HEK293 (cell line): Measurements from ENCODE around the gene SPART.
A peak's percentile ranks its signal among the peaks of the same experiment; 100 is the strongest.

Source experiments
- HOXD13 ChIP-seq: sonication (generic); formaldehyde crosslinking; IDR thresholded peaks from 2 replicates; pipeline ENCODE4 v1.8.0; 2022; ENCODE audit warnings: missing genetic modification reagents, borderline replicate concordance
- RBAK ChIP-seq: fragments of 450-650 bp; formaldehyde crosslinking; IDR thresholded peaks from 2 replicates; pipeline ENCODE4 v1.5.1; 2016; ENCODE audit warnings: missing biosample characterization, missing genetic modification characterization
- TSHZ1 ChIP-seq: fragments of 450-650 bp; formaldehyde crosslinking; IDR thresholded peaks from 2 replicates; pipeline ENCODE4 v1.5.1; 2016; ENCODE audit warnings: missing biosample characterization, missing genetic modification characterization, borderline replicate concordance
- ZBTB1 ChIP-seq: fragments of 450-650 bp; formaldehyde crosslinking; IDR thresholded peaks from 2 replicates; pipeline ENCODE4 v1.5.1; 2016; ENCODE audit warnings: missing biosample characterization, missing genetic modification characterization
- ZFP37 ChIP-seq: fragments of 450-650 bp; formaldehyde crosslinking; IDR thresholded peaks from 2 replicates; pipeline ENCODE4 v1.5.1; 2016; ENCODE audit warnings: missing biosample characterization, missing genetic modification characterization
- ZFP69B ChIP-seq: fragments of 450-650 bp; formaldehyde crosslinking; IDR thresholded peaks from 2 replicates; pipeline ENCODE4 v1.5.1; 2016; ENCODE audit warnings: missing biosample characterization, missing genetic modification characterization
- ZNF132 ChIP-seq: fragments of 450-650 bp; formaldehyde crosslinking; IDR thresholded peaks from 2 replicates; pipeline ENCODE4 v1.5.1; 2017; ENCODE audit warnings: missing biosample characterization, missing genetic modification characterization, borderline replicate concordance
- ZNF140 ChIP-seq: fragments of 450-650 bp; formaldehyde crosslinking; IDR thresholded peaks from 2 replicates; pipeline ENCODE4 v1.5.1; 2016; ENCODE audit warnings: missing biosample characterization, missing genetic modification characterization
- ZNF214 ChIP-seq: fragments of 450-650 bp; formaldehyde crosslinking; IDR thresholded peaks from 2 replicates; pipeline ENCODE4 v1.5.1; 2017; ENCODE audit warnings: missing biosample characterization, mild to moderate bottlenecking, missing genetic modification characterization, borderline replicate concordance
- ZNF280C ChIP-seq: fragments of 450-650 bp; formaldehyde crosslinking; IDR thresholded peaks from 2 replicates; pipeline ENCODE4 v1.5.1; 2016; ENCODE audit warnings: missing biosample characterization, missing genetic modification characterization
- ZNF311 ChIP-seq: fragments of 450-650 bp; formaldehyde crosslinking; IDR thresholded peaks from 2 replicates; pipeline ENCODE4 v1.5.1; 2017; ENCODE audit warnings: missing biosample characterization, missing genetic modification characterization, borderline replicate concordance
- ZNF341 ChIP-seq: fragments of 450-650 bp; formaldehyde crosslinking; IDR thresholded peaks from 2 replicates; pipeline ENCODE4; 2016; ENCODE audit warnings: low read depth, missing biosample characterization, missing genetic modification characterization
- ZNF354C ChIP-seq: fragments of 450-650 bp; formaldehyde crosslinking; IDR thresholded peaks from 2 replicates; pipeline ENCODE4 v1.5.1; 2016; ENCODE audit warnings: missing biosample characterization, missing genetic modification characterization, low read depth, borderline replicate concordance
- ZNF37A ChIP-seq: fragments of 450-650 bp; IDR thresholded peaks from 2 replicates; pipeline ENCODE4 v1.5.1; 2018; ENCODE audit warnings: missing biosample characterization, missing genetic modification characterization
- ZNF433 ChIP-seq: fragments of 450-650 bp; formaldehyde crosslinking; IDR thresholded peaks from 2 replicates; pipeline ENCODE4 v1.5.1; 2016; ENCODE audit warnings: missing biosample characterization, missing genetic modification characterization, low read depth
- ZNF600 ChIP-seq: fragments of 450-650 bp; formaldehyde crosslinking; IDR thresholded peaks from 2 replicates; pipeline ENCODE4 v1.5.1; 2016; ENCODE audit warnings: missing biosample characterization, missing genetic modification characterization
- ZNF610 ChIP-seq: fragments of 450-650 bp; formaldehyde crosslinking; IDR thresholded peaks from 2 replicates; pipeline ENCODE4 v1.5.1; 2016; ENCODE audit warnings: missing biosample characterization, missing genetic modification characterization, borderline replicate concordance
- ZNF692 ChIP-seq: fragments of 450-650 bp; formaldehyde crosslinking; IDR thresholded peaks from 2 replicates; pipeline ENCODE4 v1.5.1; 2016; ENCODE audit warnings: missing biosample characterization, missing genetic modification characterization
- ZNF777 ChIP-seq: fragments of 450-650 bp; formaldehyde crosslinking; IDR thresholded peaks from 2 replicates; pipeline ENCODE4 v1.5.1; 2017; ENCODE audit warnings: missing biosample characterization, missing genetic modification characterization, borderline replicate concordance
- ZSCAN30 ChIP-seq: fragments of 450-650 bp; IDR thresholded peaks from 2 replicates; pipeline ENCODE4 v1.5.1; 2018; ENCODE audit warnings: missing biosample characterization, mild to moderate bottlenecking, missing genetic modification characterization, moderate library complexity
- TF ChIP-seq, protein P1 (sequence below): fragments of 450-650 bp; formaldehyde crosslinking; IDR thresholded peaks from 2 replicates; pipeline ENCODE4 v1.5.1; 2016; ENCODE audit warnings: missing biosample characterization, missing genetic modification characterization
- TF ChIP-seq, protein P2 (sequence below): fragments of 450-650 bp; formaldehyde crosslinking; IDR thresholded peaks from 2 replicates; pipeline ENCODE4 v1.5.1; 2016; ENCODE audit warnings: missing biosample characterization, missing genetic modification characterization

The SPART gene

DNA sequence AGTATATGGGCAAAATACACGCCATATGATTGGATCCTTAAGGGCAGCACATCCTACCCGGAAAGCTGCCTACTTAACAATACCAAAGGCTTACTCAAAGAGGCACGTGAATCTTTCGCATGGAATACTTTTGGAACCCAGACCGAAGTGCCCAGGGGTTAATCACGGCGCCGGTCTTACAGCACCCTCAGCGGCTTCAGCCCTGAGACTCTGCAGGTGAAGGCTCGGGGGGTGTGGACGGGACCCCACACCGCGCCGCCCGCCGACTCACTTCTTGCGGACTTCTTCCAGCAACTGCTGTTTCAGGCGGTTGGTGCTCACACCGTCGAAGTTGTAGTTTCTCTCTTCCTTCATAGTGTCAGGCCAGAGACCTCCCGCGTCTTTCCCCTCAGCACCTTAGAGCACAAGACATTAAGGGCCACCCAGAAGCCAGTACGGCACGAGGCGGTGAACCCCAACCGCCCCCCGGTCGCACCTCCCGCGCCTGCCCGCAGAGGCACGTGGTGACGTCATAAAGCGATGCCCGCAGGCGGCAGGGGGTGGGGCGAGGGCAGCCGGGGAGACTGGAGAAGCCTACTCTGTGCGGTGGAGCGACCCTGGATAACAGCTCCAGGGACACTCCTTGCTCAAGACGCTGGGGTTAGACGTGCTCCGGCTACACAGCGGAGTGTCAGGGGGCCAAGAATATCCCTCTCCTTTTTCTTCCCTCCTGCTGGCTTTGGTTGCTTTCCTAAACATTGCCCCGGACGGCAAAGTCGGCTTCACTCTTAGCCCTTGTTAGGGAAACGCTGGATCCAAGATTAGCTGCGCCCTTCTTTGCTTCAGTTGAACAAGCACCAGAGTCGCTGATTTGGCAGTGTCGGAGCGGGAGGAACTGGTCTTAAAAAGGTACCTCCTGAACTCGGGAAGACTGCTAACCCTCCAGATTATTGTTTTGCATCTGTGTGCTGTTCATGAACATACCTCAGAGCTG lies 48.5 kb downstream of the SPART start, which contains the start of gene CCDC169 (continued):
- TF ChIP-seq, protein P1, sequence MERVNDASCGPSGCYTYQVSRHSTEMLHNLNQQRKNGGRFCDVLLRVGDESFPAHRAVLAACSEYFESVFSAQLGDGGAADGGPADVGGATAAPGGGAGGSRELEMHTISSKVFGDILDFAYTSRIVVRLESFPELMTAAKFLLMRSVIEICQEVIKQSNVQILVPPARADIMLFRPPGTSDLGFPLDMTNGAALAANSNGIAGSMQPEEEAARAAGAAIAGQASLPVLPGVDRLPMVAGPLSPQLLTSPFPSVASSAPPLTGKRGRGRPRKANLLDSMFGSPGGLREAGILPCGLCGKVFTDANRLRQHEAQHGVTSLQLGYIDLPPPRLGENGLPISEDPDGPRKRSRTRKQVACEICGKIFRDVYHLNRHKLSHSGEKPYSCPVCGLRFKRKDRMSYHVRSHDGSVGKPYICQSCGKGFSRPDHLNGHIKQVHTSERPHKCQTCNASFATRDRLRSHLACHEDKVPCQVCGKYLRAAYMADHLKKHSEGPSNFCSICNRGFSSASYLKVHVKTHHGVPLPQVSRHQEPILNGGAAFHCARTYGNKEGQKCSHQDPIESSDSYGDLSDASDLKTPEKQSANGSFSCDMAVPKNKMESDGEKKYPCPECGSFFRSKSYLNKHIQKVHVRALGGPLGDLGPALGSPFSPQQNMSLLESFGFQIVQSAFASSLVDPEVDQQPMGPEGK = peak; percentile 98
- TF ChIP-seq ZNF610 (tag by site-specific recombination) (no peak), ZNF341 (peak; percentile 67), ZNF132 (tag by site-specific recombination) (no peak), HOXD13 (CRISPR knock-in tag) (no peak), ZBTB1 (peak; percentile 89; the same call in 1 of the 2 replicates), ZFP37 (tag by site-specific recombination) (peak; percentile 91), RBAK (tag by site-specific recombination) (no peak), TSHZ1 (tag by site-specific recombination) (no peak), ZNF433 (tag by site-specific recombination) (no peak), ZNF692 (tag by site-specific recombination) (peak; percentile 74), ZNF37A (tag by site-specific recombination) (no peak), ZFP69B (tag by site-specific recombination) (peak; percentile 70), ZNF280C (tag by site-specific recombination) (no peak), ZNF354C (tag by site-specific recombination) (no peak), ZNF214 (tag by site-specific recombination) (no peak), ZNF600 (tag by site-specific recombination) (peak; percentile 55; the same call in 1 of the 2 replicates), ZNF311 (no peak), ZSCAN30 (tag by site-specific recombination) (peak; percentile 46; the same call in 1 of the 2 replicates), ZNF777 (tag by site-specific recombination) (peak; percentile 51; the same call in 1 of the 2 replicates), ZNF140 (tag by site-specific recombination) (no peak)
- TF ChIP-seq, protein P2, sequence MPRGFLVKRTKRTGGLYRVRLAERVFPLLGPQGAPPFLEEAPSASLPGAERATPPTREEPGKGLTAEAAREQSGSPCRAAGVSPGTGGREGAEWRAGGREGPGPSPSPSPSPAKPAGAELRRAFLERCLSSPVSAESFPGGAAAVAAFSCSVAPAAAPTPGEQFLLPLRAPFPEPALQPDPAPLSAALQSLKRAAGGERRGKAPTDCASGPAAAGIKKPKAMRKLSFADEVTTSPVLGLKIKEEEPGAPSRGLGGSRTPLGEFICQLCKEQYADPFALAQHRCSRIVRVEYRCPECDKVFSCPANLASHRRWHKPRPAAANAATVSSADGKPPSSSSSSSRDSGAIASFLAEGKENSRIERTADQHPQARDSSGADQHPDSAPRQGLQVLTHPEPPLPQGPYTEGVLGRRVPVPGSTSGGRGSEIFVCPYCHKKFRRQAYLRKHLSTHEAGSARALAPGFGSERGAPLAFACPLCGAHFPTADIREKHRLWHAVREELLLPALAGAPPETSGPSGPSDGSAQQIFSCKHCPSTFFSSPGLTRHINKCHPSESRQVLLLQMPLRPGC (tag by site-specific recombination) = peak; percentile 70; the same call in 1 of the 2 replicates
